HEK293 (cell line): ENCODE results near the gene DNAJB2.
A peak's percentile ranks its signal among the peaks of the same experiment; 100 is the strongest.

Source experiments
- CTCF ChIA-PET: fragments of 350-600 bp; formaldehyde crosslinking; extraction: SDS; loops from one replicate; lab custom pipeline; 2021; ENCODE audit warnings: antibody characterized with exemption; lab: Yijun Ruan, JAX
- POLR2A ChIA-PET: fragments of 300-600 bp; formaldehyde crosslinking; extraction: SDS; loops from one replicate; lab custom pipeline; 2020; ENCODE audit warnings: antibody characterized with exemption, inconsistent platforms; lab: Yijun Ruan, JAX
- H3K27ac ChIP-seq: fragments of 200-500 bp; sonication (Bioruptor generic); 2 replicates; pipeline ENCODE4 v1.5.1; 2014; ENCODE audit warnings: low read depth, low read length, control low read depth, inconsistent platforms; ENCODE audit errors: extremely low read depth
- H3K36me3 ChIP-seq, 2 experiments: fragments of 200-500 bp in 1 of 2; sonication (Bioruptor generic) in 1 of 2; 1 replicate in 1 of 2; 2 replicates in 1 of 2; pipeline ENCODE4 v1.5.1; 2014 to 2017; ENCODE audit warnings: inconsistent platforms in 2 of 2, low read length in 2 of 2; ENCODE audit not compliant: control insufficient read depth in 2 of 2, insufficient read depth in 1 of 2
- H3K4me1 ChIP-seq: fragments of 200-500 bp; sonication (Bioruptor generic); 2 replicates; pipeline ENCODE4 v1.5.1; 2014; ENCODE audit warnings: mild to moderate bottlenecking, low read length, inconsistent platforms; ENCODE audit not compliant: control insufficient read depth, insufficient read depth
- H3K4me3 ChIP-seq: 2 replicates; pipeline ENCODE4 v1.5.1; 2011; ENCODE audit warnings: low read depth, mild to moderate bottlenecking, control low read depth, low read length, moderate library complexity
- H3K9me3 ChIP-seq: fragments of 200-500 bp; sonication (Bioruptor generic); 2 replicates; pipeline ENCODE4 v1.5.1; 2014; ENCODE audit warnings: low read depth, low read length, inconsistent platforms; ENCODE audit not compliant: control insufficient read depth, insufficient read depth
- GLI4 ChIP-seq: fragments of 450-650 bp; formaldehyde crosslinking; IDR thresholded peaks from 2 replicates; pipeline ENCODE4 v1.5.1; 2016; ENCODE audit warnings: missing biosample characterization, missing genetic modification characterization
- MEIS1 ChIP-seq: sonication (generic); formaldehyde crosslinking; IDR thresholded peaks from 2 replicates; pipeline ENCODE4 v1.8.1; 2022; ENCODE audit warnings: missing genetic modification reagents, mild to moderate bottlenecking, borderline replicate concordance
- OVOL3 ChIP-seq: fragments of 450-650 bp; formaldehyde crosslinking; IDR thresholded peaks from 2 replicates; pipeline ENCODE4 v1.5.1; 2016; ENCODE audit warnings: missing biosample characterization, missing genetic modification characterization
- YY2 ChIP-seq: fragments of 450-650 bp; formaldehyde crosslinking; IDR thresholded peaks from 2 replicates; pipeline ENCODE4 v1.5.1; 2016; ENCODE audit warnings: missing biosample characterization, missing genetic modification characterization
- ZBTB21 ChIP-seq: fragments of 450-650 bp; formaldehyde crosslinking; IDR thresholded peaks from 2 replicates; pipeline ENCODE4 v1.5.1; 2017; ENCODE audit warnings: missing biosample characterization, missing genetic modification characterization
- ZNF121 ChIP-seq: fragments of 450-650 bp; formaldehyde crosslinking; IDR thresholded peaks from 2 replicates; pipeline ENCODE4 v1.5.1; 2016; ENCODE audit warnings: missing biosample characterization, missing genetic modification characterization
- ZNF138 ChIP-seq: fragments of 450-650 bp; formaldehyde crosslinking; IDR thresholded peaks from 2 replicates; pipeline ENCODE4 v1.5.1; 2016; ENCODE audit warnings: missing biosample characterization, missing genetic modification characterization, borderline replicate concordance
- ZNF157 ChIP-seq: fragments of 450-650 bp; formaldehyde crosslinking; IDR thresholded peaks from 2 replicates; pipeline ENCODE4 v1.5.1; 2016; ENCODE audit warnings: missing biosample characterization, missing genetic modification characterization
- ZNF16 ChIP-seq: fragments of 450-650 bp; formaldehyde crosslinking; IDR thresholded peaks from 2 replicates; pipeline ENCODE4 v1.5.1; 2016; ENCODE audit warnings: low read depth, missing biosample characterization, missing genetic modification characterization
- ZNF311 ChIP-seq: fragments of 450-650 bp; formaldehyde crosslinking; IDR thresholded peaks from 2 replicates; pipeline ENCODE4 v1.5.1; 2017; ENCODE audit warnings: missing biosample characterization, missing genetic modification characterization, borderline replicate concordance
- ZNF391 ChIP-seq: fragments of 450-650 bp; formaldehyde crosslinking; IDR thresholded peaks from 2 replicates; pipeline ENCODE4 v1.5.1; 2016; ENCODE audit warnings: low read depth, missing biosample characterization, missing genetic modification characterization, borderline replicate concordance
- ZNF501 ChIP-seq: fragments of 450-650 bp; formaldehyde crosslinking; IDR thresholded peaks from 2 replicates; pipeline ENCODE4 v1.5.1; 2016; ENCODE audit warnings: missing biosample characterization, missing genetic modification characterization
- ZNF664 ChIP-seq: fragments of 450-650 bp; formaldehyde crosslinking; IDR thresholded peaks from 2 replicates; pipeline ENCODE4 v1.5.1; 2016; ENCODE audit warnings: missing biosample characterization, missing genetic modification characterization
- ZNF747 ChIP-seq: fragments of 450-650 bp; formaldehyde crosslinking; IDR thresholded peaks from 2 replicates; pipeline ENCODE4 v1.5.1; 2016; ENCODE audit warnings: missing biosample characterization, missing genetic modification characterization
- ZNF830 ChIP-seq: fragments of 450-650 bp; IDR thresholded peaks from 2 replicates; pipeline ENCODE4 v1.5.0; 2018; ENCODE audit warnings: missing biosample characterization, missing genetic modification characterization, low read depth, mild to moderate bottlenecking, moderate library complexity
- ZSCAN16 ChIP-seq: fragments of 450-650 bp; formaldehyde crosslinking; IDR thresholded peaks from 2 replicates; pipeline ENCODE4 v1.5.1; 2016; ENCODE audit warnings: missing biosample characterization, missing genetic modification characterization
- TF ChIP-seq, protein P1 (sequence below): fragments of 450-650 bp; formaldehyde crosslinking; IDR thresholded peaks from 2 replicates; pipeline ENCODE4 v1.5.1; 2016; ENCODE audit warnings: missing biosample characterization, missing genetic modification characterization
- TF ChIP-seq, protein P2 (sequence below): fragments of 450-650 bp; formaldehyde crosslinking; optimal IDR thresholded peaks from 2 replicates; pipeline ENCODE3; 2016; ENCODE audit warnings: missing biosample characterization, mild to moderate bottlenecking, missing genetic modification characterization
- TF ChIP-seq, protein P3 (sequence below): fragments of 450-650 bp; formaldehyde crosslinking; IDR thresholded peaks from 2 replicates; pipeline ENCODE4 v1.5.1; 2016; ENCODE audit warnings: missing biosample characterization, missing genetic modification characterization
- TF ChIP-seq, protein P4 (sequence below): fragments of 450-650 bp; formaldehyde crosslinking; IDR thresholded peaks from 2 replicates; pipeline ENCODE4 v1.5.0; 2017; ENCODE audit warnings: missing biosample characterization, missing genetic modification characterization, borderline replicate concordance
- TF ChIP-seq, protein P5 (sequence below): fragments of 450-650 bp; formaldehyde crosslinking; IDR thresholded peaks from 2 replicates; pipeline ENCODE4 v1.5.1; 2016; ENCODE audit warnings: missing biosample characterization, missing genetic modification characterization, borderline replicate concordance

Gene DNAJB2

DNA sequence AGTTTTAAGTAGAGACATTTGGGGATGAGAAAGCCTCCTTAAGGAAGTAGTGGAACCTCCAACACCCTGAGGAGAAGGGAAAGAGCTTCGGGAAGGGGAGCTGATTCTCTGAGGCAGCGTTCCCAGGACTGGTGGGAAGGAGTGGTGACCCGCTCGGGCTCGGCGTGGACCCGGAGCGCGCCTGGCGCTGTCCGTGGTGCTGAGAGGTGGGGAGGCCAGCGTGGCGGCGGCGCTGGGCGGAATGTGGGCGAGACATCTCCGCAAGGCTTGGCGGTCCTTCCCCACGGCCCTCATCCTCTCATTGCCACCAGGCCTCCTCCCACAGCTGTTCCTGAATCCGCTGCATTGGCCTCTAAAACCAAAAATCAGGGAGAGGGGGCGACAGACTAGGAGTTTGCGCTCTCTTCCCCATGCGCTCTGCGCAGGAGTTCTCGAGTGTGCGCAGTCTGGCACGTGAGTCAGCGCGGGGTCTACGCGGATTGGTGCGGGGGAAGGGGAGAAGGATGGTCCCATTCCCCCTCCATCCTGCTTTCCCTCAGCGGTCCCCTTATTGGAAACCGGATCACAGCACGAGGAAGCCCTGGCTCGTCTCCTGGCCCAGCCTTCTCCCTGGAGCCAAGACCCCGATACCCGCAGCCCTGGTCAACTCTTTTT, 52.5 kb downstream of the DNAJB2 start (continued):
- TF ChIP-seq, protein P1, sequence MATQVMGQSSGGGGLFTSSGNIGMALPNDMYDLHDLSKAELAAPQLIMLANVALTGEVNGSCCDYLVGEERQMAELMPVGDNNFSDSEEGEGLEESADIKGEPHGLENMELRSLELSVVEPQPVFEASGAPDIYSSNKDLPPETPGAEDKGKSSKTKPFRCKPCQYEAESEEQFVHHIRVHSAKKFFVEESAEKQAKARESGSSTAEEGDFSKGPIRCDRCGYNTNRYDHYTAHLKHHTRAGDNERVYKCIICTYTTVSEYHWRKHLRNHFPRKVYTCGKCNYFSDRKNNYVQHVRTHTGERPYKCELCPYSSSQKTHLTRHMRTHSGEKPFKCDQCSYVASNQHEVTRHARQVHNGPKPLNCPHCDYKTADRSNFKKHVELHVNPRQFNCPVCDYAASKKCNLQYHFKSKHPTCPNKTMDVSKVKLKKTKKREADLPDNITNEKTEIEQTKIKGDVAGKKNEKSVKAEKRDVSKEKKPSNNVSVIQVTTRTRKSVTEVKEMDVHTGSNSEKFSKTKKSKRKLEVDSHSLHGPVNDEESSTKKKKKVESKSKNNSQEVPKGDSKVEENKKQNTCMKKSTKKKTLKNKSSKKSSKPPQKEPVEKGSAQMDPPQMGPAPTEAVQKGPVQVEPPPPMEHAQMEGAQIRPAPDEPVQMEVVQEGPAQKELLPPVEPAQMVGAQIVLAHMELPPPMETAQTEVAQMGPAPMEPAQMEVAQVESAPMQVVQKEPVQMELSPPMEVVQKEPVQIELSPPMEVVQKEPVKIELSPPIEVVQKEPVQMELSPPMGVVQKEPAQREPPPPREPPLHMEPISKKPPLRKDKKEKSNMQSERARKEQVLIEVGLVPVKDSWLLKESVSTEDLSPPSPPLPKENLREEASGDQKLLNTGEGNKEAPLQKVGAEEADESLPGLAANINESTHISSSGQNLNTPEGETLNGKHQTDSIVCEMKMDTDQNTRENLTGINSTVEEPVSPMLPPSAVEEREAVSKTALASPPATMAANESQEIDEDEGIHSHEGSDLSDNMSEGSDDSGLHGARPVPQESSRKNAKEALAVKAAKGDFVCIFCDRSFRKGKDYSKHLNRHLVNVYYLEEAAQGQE (tag by site-specific recombination): peak; percentile 97
- TF ChIP-seq, all 188 proteins: peak for 3

DNA sequence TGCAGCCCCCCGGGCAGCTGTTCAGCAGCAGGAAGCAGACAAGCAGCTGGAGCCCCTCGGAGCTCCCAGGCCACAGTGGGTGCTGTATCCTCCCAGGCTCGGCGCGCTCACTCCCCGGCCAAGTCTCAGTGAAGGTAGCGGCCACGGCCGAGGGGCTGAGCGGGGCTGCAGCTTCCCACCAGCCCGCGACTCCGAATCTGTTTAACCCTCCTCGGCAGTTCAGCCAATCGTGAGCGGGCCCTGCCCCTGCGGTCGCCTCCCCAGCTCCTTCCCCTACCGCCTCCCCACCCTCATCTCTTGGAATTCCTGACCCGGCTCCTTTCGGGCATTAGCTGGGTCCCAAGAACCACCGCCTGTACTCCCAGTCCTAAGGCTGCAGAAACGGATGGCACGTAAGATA, 53.4 kb downstream of the DNAJB2 start, which contains the start of gene RESP18:
RESP18 (minus strand) TSS at position 203 of the 400 bp plus-strand sequence.
- Histone ChIP-seq H3K4me3 (no peak within 1 kb of the TSS), H3K27ac (no peak within 1 kb of the TSS), H3K9me3 (no peaks in the 10 kb centered on the region), H3K36me3 (no peaks in the 10 kb centered on the region), H3K4me1 (no peaks in the 10 kb centered on the region)
- no peak for TF ChIP-seq ZNF501 (tag by site-specific recombination)
- TF ChIP-seq ZNF138 (tag by site-specific recombination): no peak
- TF ChIP-seq OVOL3 (tag by site-specific recombination): no peak
- TF ChIP-seq ZNF830: no peak
- TF ChIP-seq, protein P2, sequence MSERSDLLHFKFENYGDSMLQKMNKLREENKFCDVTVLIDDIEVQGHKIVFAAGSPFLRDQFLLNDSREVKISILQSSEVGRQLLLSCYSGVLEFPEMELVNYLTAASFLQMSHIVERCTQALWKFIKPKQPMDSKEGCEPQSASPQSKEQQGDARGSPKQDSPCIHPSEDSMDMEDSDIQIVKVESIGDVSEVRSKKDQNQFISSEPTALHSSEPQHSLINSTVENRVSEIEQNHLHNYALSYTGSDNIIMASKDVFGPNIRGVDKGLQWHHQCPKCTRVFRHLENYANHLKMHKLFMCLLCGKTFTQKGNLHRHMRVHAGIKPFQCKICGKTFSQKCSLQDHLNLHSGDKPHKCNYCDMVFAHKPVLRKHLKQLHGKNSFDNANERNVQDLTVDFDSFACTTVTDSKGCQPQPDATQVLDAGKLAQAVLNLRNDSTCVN: no peak
- TF ChIP-seq ZNF121 (tag by site-specific recombination): no peak
- TF ChIP-seq ZSCAN16: no peak
- TF ChIP-seq ZNF157 (tag by site-specific recombination): no peak
- TF ChIP-seq, protein P3, sequence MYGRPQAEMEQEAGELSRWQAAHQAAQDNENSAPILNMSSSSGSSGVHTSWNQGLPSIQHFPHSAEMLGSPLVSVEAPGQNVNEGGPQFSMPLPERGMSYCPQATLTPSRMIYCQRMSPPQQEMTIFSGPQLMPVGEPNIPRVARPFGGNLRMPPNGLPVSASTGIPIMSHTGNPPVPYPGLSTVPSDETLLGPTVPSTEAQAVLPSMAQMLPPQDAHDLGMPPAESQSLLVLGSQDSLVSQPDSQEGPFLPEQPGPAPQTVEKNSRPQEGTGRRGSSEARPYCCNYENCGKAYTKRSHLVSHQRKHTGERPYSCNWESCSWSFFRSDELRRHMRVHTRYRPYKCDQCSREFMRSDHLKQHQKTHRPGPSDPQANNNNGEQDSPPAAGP: no peak
- TF ChIP-seq, protein P4, sequence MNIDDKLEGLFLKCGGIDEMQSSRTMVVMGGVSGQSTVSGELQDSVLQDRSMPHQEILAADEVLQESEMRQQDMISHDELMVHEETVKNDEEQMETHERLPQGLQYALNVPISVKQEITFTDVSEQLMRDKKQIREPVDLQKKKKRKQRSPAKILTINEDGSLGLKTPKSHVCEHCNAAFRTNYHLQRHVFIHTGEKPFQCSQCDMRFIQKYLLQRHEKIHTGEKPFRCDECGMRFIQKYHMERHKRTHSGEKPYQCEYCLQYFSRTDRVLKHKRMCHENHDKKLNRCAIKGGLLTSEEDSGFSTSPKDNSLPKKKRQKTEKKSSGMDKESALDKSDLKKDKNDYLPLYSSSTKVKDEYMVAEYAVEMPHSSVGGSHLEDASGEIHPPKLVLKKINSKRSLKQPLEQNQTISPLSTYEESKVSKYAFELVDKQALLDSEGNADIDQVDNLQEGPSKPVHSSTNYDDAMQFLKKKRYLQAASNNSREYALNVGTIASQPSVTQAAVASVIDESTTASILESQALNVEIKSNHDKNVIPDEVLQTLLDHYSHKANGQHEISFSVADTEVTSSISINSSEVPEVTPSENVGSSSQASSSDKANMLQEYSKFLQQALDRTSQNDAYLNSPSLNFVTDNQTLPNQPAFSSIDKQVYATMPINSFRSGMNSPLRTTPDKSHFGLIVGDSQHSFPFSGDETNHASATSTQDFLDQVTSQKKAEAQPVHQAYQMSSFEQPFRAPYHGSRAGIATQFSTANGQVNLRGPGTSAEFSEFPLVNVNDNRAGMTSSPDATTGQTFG: no peak
- no peak for TF ChIP-seq ZNF391 (tag by site-specific recombination)
- no peak for TF ChIP-seq ZNF311 (tag by site-specific recombination)
- no peak for TF ChIP-seq YY2 (tag by site-specific recombination)
- TF ChIP-seq ZNF16 (tag by site-specific recombination): no peak
- no peak for TF ChIP-seq GLI4 (tag by site-specific recombination)
- TF ChIP-seq ZNF664 (tag by site-specific recombination): no peak
- TF ChIP-seq ZNF747 (tag by site-specific recombination): no peak
- TF ChIP-seq, protein P5, sequence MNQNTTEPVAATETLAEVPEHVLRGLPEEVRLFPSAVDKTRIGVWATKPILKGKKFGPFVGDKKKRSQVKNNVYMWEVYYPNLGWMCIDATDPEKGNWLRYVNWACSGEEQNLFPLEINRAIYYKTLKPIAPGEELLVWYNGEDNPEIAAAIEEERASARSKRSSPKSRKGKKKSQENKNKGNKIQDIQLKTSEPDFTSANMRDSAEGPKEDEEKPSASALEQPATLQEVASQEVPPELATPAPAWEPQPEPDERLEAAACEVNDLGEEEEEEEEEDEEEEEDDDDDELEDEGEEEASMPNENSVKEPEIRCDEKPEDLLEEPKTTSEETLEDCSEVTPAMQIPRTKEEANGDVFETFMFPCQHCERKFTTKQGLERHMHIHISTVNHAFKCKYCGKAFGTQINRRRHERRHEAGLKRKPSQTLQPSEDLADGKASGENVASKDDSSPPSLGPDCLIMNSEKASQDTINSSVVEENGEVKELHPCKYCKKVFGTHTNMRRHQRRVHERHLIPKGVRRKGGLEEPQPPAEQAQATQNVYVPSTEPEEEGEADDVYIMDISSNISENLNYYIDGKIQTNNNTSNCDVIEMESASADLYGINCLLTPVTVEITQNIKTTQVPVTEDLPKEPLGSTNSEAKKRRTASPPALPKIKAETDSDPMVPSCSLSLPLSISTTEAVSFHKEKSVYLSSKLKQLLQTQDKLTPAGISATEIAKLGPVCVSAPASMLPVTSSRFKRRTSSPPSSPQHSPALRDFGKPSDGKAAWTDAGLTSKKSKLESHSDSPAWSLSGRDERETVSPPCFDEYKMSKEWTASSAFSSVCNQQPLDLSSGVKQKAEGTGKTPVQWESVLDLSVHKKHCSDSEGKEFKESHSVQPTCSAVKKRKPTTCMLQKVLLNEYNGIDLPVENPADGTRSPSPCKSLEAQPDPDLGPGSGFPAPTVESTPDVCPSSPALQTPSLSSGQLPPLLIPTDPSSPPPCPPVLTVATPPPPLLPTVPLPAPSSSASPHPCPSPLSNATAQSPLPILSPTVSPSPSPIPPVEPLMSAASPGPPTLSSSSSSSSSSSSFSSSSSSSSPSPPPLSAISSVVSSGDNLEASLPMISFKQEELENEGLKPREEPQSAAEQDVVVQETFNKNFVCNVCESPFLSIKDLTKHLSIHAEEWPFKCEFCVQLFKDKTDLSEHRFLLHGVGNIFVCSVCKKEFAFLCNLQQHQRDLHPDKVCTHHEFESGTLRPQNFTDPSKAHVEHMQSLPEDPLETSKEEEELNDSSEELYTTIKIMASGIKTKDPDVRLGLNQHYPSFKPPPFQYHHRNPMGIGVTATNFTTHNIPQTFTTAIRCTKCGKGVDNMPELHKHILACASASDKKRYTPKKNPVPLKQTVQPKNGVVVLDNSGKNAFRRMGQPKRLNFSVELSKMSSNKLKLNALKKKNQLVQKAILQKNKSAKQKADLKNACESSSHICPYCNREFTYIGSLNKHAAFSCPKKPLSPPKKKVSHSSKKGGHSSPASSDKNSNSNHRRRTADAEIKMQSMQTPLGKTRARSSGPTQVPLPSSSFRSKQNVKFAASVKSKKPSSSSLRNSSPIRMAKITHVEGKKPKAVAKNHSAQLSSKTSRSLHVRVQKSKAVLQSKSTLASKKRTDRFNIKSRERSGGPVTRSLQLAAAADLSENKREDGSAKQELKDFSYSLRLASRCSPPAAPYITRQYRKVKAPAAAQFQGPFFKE (tag by site-specific recombination): no peak
- no peak for TF ChIP-seq MEIS1 (CRISPR knock-in tag)
- TF ChIP-seq ZBTB21 (tag by site-specific recombination): no peak
- ChIA-PET CTCF (interaction anchor here (0.6 to 1.9 kb wide), 2 partner anchors 173 to 416 kb away, joined by 3 to 5 read pairs; no protein-coding TSS in a partner anchor), POLR2A (no interaction called here)
